GM12892 (cell line): Measurements from ENCODE around the gene DOCK1.

Experiments used
- POLR2A ChIP-seq: IDR thresholded peaks from 2 replicates; pipeline ENCODE4 v1.6.1; 2011; ENCODE audit warnings: low read depth, low read length, control low read depth
- POLR2AphosphoS5 ChIP-seq: IDR thresholded peaks from 2 replicates; pipeline ENCODE4 v1.6.1; 2011; ENCODE audit warnings: low read depth, low read length, control low read depth

GRCh38 chr10:127467811-127468210 lies 562.6 kb downstream of the DOCK1 start:
- TF ChIP-seq POLR2AphosphoS5: no peak
- no peak for TF ChIP-seq POLR2A
